ENCODE data around the gene CDC5L.
A peak's percentile ranks its signal among the peaks of the same experiment; 100 is the strongest.

Gene CDC5L

DNA sequence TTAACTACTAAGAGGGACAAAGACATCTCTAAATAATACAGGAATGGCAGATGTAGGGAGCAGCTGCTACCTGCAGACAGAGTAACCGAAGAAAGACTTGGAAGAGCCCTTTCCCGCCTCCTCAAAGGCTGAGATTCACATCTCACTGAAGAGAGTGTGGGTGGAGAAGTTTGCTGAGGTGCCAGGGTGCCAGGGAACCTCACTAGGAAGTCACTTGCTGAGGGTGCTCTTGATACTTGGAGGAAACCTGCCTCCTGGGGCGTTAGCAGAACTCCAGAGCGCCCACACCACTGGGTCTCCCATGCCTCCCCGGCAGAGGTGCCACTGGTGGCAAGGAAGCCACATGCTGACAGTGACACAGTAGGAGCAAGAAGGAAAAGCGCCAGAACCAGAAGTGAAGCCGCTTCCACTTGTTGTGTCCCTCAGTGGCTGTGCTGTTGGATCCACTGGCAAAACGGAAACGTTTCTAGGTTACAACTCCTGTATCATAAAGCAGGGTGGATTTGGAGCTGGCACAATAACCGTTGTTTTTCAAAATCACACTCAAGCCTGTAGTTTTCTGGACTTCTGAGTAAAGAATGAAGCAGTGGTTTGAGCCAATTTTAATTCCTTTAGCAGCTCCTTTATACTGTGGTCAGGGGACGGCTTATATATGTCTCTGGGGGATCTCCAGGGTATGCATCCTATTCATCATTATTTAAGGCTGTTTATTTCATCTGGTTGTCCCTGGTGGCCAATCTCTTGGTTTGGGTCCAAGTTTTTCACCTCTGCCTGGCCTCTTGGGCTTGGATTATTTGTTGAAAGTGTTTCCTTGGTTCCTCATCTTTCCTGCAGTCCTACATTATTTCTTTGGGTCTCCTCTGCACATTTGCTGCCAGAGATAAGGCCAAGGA, 64.5 kb downstream of the CDC5L start:
- TF ChIP-seq, protein P1, sequence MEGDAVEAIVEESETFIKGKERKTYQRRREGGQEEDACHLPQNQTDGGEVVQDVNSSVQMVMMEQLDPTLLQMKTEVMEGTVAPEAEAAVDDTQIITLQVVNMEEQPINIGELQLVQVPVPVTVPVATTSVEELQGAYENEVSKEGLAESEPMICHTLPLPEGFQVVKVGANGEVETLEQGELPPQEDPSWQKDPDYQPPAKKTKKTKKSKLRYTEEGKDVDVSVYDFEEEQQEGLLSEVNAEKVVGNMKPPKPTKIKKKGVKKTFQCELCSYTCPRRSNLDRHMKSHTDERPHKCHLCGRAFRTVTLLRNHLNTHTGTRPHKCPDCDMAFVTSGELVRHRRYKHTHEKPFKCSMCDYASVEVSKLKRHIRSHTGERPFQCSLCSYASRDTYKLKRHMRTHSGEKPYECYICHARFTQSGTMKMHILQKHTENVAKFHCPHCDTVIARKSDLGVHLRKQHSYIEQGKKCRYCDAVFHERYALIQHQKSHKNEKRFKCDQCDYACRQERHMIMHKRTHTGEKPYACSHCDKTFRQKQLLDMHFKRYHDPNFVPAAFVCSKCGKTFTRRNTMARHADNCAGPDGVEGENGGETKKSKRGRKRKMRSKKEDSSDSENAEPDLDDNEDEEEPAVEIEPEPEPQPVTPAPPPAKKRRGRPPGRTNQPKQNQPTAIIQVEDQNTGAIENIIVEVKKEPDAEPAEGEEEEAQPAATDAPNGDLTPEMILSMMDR (IDR thresholded peaks at IDR 0.05; ENCODE audit: insufficient read depth, low read depth, low read length, missing control alignments) = no peak
- DNase-seq (ENCODE audit: low read depth) = no peak
- H3K4me3 ChIP-seq (ENCODE audit: low read depth, low read length) = no peak overlapping the region

DNA sequence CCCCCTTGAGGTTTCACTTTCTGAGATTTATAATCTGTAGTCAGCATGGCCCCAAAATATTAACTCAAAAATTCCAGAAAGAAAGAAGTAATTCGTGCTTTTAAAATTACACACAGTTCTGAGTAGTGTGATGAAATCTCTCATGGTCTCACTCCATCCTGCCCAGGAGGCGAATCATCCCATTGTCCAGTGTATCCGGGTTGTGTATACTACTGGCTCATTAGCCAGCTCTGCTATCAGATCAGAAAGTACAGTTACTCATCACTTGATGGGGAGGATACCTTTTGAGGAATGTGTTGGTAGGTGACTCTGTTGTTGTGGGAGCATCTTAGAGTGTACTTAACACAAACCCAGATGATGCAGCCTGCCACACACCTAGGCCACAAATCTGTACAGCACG, 65.2 kb downstream of the CDC5L start:
- DNase-seq (ENCODE audit: low read depth) = no peak
- no peak overlapping the region for H3K4me3 ChIP-seq (ENCODE audit: low read depth, low read length)
- TF ChIP-seq, protein P1 (IDR thresholded peaks at IDR 0.05; ENCODE audit: insufficient read depth, low read depth, low read length, missing control alignments) = no peak

DNA sequence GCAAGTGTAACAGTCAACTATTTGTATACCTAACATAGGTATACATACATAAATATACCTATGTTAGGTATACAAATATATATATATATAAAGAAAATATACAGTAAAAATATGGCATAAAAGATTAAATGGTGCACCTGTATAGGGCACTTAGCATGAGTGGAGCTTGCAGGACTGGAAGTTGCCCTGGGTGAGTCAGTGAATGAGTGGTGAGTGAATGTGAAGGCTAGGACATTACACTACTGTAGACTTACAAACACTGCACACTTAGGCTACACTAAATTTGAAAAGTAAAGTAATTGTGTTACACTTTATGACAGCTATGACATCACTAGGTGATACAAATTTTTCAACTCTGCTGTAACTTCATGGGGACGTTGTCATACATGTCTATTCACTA, 65.6 kb downstream of the CDC5L start:
- TF ChIP-seq, protein P1 (IDR thresholded peaks at IDR 0.05; ENCODE audit: insufficient read depth, low read depth, low read length, missing control alignments) = no peak
- no peak overlapping the region for H3K4me3 ChIP-seq (ENCODE audit: low read depth, low read length)
- no peak for DNase-seq (ENCODE audit: low read depth)

GRCh38 chr6:44454198-44454597, 66.7 kb downstream of the CDC5L start:
- H3K4me3 ChIP-seq (ENCODE audit: low read depth, low read length) = no peak overlapping the region
- TF ChIP-seq, protein P1 (IDR thresholded peaks at IDR 0.05; ENCODE audit: insufficient read depth, low read depth, low read length, missing control alignments) = no peak
- DNase-seq (ENCODE audit: low read depth) = no peak

DNA sequence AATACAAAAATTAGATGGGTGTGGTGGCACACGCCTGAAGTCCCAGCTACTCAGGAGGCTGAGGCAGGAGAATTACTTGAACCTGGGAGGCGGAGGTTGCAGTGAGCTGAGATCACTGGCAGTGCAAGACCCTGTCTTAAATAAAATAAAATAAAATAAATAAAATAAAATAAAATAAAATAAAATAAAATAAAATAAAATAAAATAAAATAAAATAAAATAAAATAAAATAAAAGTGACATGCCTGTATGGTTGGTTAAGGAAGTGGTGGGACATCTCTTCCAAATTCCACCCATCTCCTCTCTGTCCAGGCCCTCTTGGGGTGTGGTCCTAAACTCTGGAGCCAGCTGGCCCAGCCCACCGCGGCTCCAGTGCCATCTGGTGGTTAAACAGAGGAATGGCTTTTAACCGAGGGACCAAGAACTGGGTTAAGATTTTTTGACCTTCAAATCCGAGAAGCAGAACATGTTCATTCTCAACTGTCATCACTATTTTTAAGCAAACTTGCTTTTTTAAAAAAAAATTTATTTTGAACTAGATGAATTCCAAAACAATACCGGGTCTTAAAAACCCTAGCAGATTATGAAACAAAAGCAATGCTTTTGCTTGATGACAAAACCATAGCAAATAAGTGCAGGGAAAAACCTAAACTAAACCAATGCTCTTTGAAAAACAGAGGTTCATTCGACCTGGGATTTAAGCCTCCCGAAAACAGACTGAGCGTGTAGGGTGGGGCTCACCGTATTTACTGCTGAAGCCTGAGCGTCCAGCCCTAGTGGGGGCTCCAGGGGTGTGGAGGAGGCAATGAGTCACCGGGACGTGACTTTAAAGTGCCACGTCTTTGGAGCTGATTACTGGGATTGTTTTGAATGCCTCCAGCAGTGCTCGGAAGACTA, 68.8 kb downstream of the CDC5L start:
- TF ChIP-seq, protein P1 (IDR thresholded peaks at IDR 0.05; ENCODE audit: insufficient read depth, low read depth, low read length, missing control alignments) = peak; percentile 76
- DNase-seq (ENCODE audit: low read depth) = peak; percentile 66
- H3K4me3 ChIP-seq (ENCODE audit: low read depth, low read length) = no peak overlapping the region

GRCh38 chr6:44456966-44457292, 69.4 kb downstream of the CDC5L start:
- TF ChIP-seq, protein P1 (IDR thresholded peaks at IDR 0.05; ENCODE audit: insufficient read depth, low read depth, low read length, missing control alignments) = no peak
- H3K4me3 ChIP-seq (ENCODE audit: low read depth, low read length) = no peak overlapping the region
- DNase-seq (ENCODE audit: low read depth) = no peak
